SU-DHL-6 (cell line): ENCODE results near the gene MRPL1.

Experiments
- H2AFZ ChIP-seq: fragments of 200-600 bp; sonication (generic); 2 replicates; pipeline ENCODE4 v1.6.1; 2014; ENCODE audit warnings: low read depth, mild to moderate bottlenecking, moderate library complexity, mixed read lengths, antibody characterized with exemption, low read length; ENCODE audit not compliant: severe bottlenecking
- H3F3A ChIP-seq: fragments of 200-600 bp; shearing (Covaris generic); 2 replicates; pipeline ENCODE4 v1.6.0; 2016; ENCODE audit warnings: antibody characterized with exemption, mild to moderate bottlenecking; ENCODE audit not compliant: insufficient read depth
- H3K27ac ChIP-seq: fragments of 200-600 bp; sonication (generic); 2 replicates; pipeline ENCODE4 v1.5.1; 2016; ENCODE audit warnings: low read depth, mild to moderate bottlenecking, low read length, moderate library complexity, mixed read lengths
- H3K27me3 ChIP-seq: fragments of 200-600 bp; sonication (generic), shearing (Covaris generic); 2 replicates; pipeline ENCODE4 v1.6.0; 2014; ENCODE audit warnings: mild to moderate bottlenecking, low read length
- H3K36me3 ChIP-seq: fragments of 200-600 bp; sonication (generic); 2 replicates; pipeline ENCODE4 v1.6.1; 2014; ENCODE audit warnings: mild to moderate bottlenecking, low read length, mixed read lengths
- H3K4me2 ChIP-seq: fragments of 300-600, 200-600 bp; shearing (Covaris generic), sonication (generic); 2 replicates; pipeline ENCODE4 v1.6.0; 2014; ENCODE audit warnings: low read length, low read depth, mild to moderate bottlenecking; ENCODE audit not compliant: poor library complexity, severe bottlenecking
- H3K4me3 ChIP-seq: fragments of 200-600 bp; sonication (generic); 2 replicates; pipeline ENCODE4 v1.5.1; 2014; ENCODE audit warnings: antibody characterized with exemption, low read length, mild to moderate bottlenecking, mixed read lengths; ENCODE audit not compliant: insufficient read depth, poor library complexity, severe bottlenecking
- H3K79me2 ChIP-seq: fragments of 200-600 bp; sonication (generic); 2 replicates; pipeline ENCODE4 v1.6.1; 2014; ENCODE audit warnings: mild to moderate bottlenecking, low read length, moderate library complexity; ENCODE audit not compliant: insufficient read depth
- H3K9ac ChIP-seq: fragments of 200-600 bp; sonication (generic); 2 replicates; pipeline ENCODE4 v1.7.0; 2014; ENCODE audit warnings: mild to moderate bottlenecking, low read length
- H3K9me2 ChIP-seq: fragments of 200-600 bp; sonication (generic); replicated peaks from 2 replicates; pipeline ENCODE4 v1.6.1; 2014; ENCODE audit warnings: low read length; ENCODE audit not compliant: insufficient read depth
- H3K9me3 ChIP-seq: fragments of 200-600 bp; sonication (generic); 2 replicates; pipeline ENCODE4 v1.6.1; 2014; ENCODE audit warnings: low read length, mixed read lengths; ENCODE audit not compliant: insufficient read depth
- H4K20me1 ChIP-seq: fragments of 200-600 bp; sonication (generic); 2 replicates; pipeline ENCODE4 v1.6.1; 2014; ENCODE audit warnings: low read depth, mild to moderate bottlenecking, antibody characterized with exemption, low read length, moderate library complexity, mixed read lengths
- CTCF ChIP-seq: fragments of 200-600 bp; sonication (generic); IDR thresholded peaks from one replicate; pipeline ENCODE4 v1.5.1; 2017; ENCODE audit warnings: antibody characterized with exemption, mild to moderate bottlenecking, low read length, moderate library complexity; ENCODE audit not compliant: insufficient read depth, poor library complexity, severe bottlenecking
- EZH2phosphoT487 ChIP-seq: fragments of 200-600 bp; sonication (generic), shearing (Covaris generic); conservative IDR thresholded peaks from 2 replicates; pipeline ENCODE4 v1.6.1; 2018; ENCODE audit warnings: mild to moderate bottlenecking, antibody characterized with exemption, low read length, moderate library complexity, mixed read lengths

The MRPL1 gene

DNA sequence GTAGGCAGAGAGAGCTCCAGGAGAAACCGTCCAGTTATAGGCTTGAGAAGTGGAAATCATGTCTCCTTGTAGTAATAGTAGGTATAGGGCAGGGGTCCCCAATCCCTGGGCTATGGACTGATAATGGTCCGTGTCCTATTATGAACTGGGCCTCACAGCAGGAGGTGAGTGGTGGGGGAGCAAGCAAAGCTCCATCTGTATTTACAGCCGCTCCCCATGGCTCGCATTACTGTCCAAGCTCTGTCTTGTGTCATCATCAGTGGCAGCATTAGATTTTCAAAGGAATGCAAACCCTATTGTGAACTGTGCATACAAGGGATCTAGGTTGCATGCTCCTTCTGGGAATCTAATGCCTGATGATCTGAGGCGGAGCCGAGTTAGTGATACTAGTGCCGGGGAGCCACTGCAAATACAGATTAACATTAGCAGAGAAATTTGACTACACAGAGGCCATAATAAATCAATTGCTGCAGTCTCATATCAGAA, 67.6 kb downstream of the MRPL1 start:
- H2AFZ ChIP-seq = no peak overlapping the region
- no peaks in the 10 kb centered on the region for H3K9me3 ChIP-seq
- H3K4me3 ChIP-seq = no peak overlapping the region
- no peaks in the 10 kb centered on the region for H3K9me2 ChIP-seq
- no peaks in the 10 kb centered on the region for H3K79me2 ChIP-seq
- TF ChIP-seq CTCF = no peak
- TF ChIP-seq EZH2phosphoT487 = no peak
- H3K4me2 ChIP-seq = no peak overlapping the region
- no peaks in the 10 kb centered on the region for H3K36me3 ChIP-seq
- no peaks in the 10 kb centered on the region for H3K27me3 ChIP-seq
- no peaks in the 10 kb centered on the region for H3F3A ChIP-seq
- H3K27ac ChIP-seq = no peak overlapping the region
- H3K9ac ChIP-seq = no peak overlapping the region
- no peaks in the 10 kb centered on the region for H4K20me1 ChIP-seq

DNA sequence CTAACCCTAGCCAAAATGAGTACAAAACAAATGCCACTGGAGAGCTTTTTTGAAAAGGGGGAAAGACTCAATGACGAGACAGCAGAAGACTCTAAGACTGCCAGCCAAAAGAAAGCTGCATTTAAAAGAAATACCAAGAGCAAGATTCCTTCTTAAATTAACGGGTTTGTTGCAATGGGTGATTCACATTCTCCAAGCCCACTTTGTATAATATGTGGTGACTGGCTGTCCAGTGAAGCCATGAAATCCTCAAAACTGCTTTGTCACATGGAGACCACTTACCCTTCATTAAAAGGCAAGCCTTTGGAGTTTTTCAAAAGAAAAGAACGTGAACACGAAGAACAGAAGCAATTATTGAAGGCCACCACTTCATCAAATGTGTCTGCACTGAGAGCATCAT, 68.2 kb downstream of the MRPL1 start:
- no peak overlapping the region for H3K4me3 ChIP-seq
- H3K27ac ChIP-seq = no peak overlapping the region

DNA sequence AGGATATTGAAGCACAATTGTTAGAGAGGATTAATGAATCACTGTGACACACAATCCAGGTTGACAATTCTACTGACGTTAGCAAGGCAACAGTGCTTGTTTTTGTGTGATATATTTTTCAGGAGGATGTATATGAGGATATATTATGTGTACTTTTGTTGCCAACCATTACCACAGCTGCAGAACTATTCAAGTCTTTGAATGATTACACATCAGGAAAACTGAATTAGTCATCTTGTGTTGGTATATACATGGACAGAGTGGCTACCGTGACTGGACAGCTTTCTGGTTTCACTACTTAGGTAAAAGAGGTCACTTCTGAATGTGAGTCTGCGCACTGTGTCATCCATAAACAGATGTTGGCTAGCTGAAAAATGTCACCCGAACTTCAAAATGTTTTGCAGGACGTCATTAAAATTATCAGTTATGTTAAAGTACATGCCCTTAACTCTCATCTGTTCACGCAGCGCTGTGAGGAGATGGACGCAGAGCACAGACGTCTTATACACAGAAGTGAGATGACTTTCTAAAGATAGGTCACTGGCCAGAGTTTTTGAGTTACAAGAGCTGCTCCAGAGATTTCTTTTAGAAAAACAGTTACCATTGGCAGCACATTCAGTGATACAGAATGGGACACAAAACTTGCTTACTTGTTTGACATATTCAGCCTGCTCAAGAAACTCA, 69.0 kb downstream of the MRPL1 start:
- no peaks in the 10 kb centered on the region for H3F3A ChIP-seq
- H3K27ac ChIP-seq = no peak overlapping the region
- H3K36me3 ChIP-seq = no peaks in the 10 kb centered on the region
- H4K20me1 ChIP-seq = no peaks in the 10 kb centered on the region
- H3K4me2 ChIP-seq = no peak overlapping the region
- no peak overlapping the region for H2AFZ ChIP-seq
- H3K27me3 ChIP-seq = no peaks in the 10 kb centered on the region
- H3K9me3 ChIP-seq = no peaks in the 10 kb centered on the region
- no peaks in the 10 kb centered on the region for H3K79me2 ChIP-seq
- no peak overlapping the region for H3K4me3 ChIP-seq
- H3K9me2 ChIP-seq = no peaks in the 10 kb centered on the region
- TF ChIP-seq CTCF (no peak), EZH2phosphoT487 (no peak)
- H3K9ac ChIP-seq = no peak overlapping the region

More for the DNA sequence above, 68.2 kb downstream of the MRPL1 start:
- Histone ChIP-seq H3K79me2 (no peaks in the 10 kb centered on the region), H3K9me2 (no peaks in the 10 kb centered on the region), H3K27me3 (no peaks in the 10 kb centered on the region), H3K9me3 (no peaks in the 10 kb centered on the region), H2AFZ (no peak overlapping the region), H3K36me3 (no peaks in the 10 kb centered on the region), H3K4me2 (no peak overlapping the region), H3F3A (no peaks in the 10 kb centered on the region), H4K20me1 (no peaks in the 10 kb centered on the region), H3K9ac (no peak overlapping the region)
- TF ChIP-seq EZH2phosphoT487 = no peak
- TF ChIP-seq CTCF = no peak
